Measurements from ENCODE around the gene ANKRD34B.
"Not testable (repeated sequence)": the region's sequence is repeated elsewhere in the genome, so short reads cannot be mapped to it uniquely, and the experiment has no call there.

ANKRD34B gene

GRCh38 chr5:80569961-80570786 is at the start of gene ANKRD34B:
ANKRD34B (minus strand) TSS chr5:80570280; CDS start chr5:80560019, 10,261 bp downstream.
- DNase-seq: peak; percentile 77

DNA sequence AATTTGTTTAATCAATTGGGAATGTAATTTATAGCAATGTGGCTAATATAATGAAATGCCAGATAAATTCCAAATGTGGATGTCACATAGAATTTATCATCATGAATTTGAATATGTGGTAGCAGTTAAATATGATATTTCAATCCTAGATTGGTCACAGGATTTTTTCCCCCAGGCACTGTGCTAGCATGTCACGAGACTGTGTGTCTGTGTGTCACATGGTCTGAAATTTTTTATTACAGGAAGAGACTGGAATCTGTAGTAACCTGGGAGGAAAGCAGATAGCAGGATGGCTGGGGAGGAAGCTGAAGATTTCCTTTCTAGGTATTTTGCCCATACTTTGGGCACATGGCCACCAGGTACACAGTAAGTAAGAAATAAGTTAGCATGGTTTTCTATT is 49.0 kb upstream of the ANKRD34B start:
- no peak for DNase-seq

DNA sequence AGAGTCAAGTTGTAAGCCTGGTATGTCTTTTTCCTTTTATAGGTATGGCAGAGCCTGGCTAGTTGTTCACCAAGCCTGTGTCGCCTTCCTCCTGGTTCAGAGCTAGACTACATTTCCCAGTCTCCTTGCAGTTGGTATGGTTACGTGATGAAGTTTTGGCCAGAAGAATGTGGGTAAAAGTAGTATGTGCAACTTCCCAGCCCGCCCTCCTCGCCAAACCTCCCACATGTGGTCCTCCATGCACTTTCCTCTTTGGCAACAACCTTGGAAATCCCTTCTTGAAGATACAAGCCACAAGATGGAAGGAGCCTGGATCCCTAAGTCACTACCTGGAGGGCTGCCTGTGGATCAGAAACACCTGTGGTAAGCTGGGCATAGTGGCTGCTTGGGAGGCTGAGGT is 48.4 kb upstream of the ANKRD34B start:
- DNase-seq: no peak

DNA sequence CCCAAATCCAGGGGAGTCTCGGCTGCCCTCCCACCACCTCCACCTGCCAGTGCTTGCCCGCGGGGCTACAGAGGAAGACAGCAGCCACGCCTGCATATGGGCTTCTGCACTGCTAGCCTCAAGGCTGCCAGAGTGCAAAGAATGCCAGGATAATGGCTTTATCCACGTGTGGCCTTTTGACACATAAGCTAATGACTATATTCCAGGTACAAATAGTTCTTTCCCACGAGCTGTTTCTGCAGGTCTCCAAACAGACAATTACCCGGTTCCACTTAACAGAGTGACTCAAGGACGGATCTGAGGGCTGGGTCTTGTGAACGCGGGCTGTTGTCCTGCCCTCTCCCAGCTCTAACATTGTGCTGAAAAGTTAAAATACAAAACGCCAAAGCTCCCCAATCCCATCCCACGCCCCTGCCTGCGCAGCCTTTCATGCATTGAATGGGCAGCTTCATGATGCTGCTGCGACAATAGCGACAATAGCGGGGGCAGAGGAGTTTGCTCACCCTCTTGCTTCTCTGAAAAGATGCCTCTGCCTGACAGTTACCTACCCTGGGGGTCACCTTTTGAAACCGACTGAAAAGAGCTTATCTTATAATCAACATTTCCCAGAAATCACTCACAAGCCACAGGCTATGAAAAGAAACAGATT is 45.3 kb upstream of the ANKRD34B start:
- DNase-seq: no peak

- no peak for DNase-seq
Measured at GRCh38 chr5:80609692-80610091, 39.6 kb upstream of the ANKRD34B start.

- peak; percentile 40 for DNase-seq
Measured at GRCh38 chr5:80608731-80609130, 38.7 kb upstream of the ANKRD34B start.

GRCh38 chr5:80607832-80608231 is 37.8 kb upstream of the ANKRD34B start:
- no peak for DNase-seq

GRCh38 chr5:80607343-80607742 is 37.3 kb upstream of the ANKRD34B start:
- DNase-seq: no peak

- no peak for DNase-seq
Measured at GRCh38 chr5:80600943-80601693, 31.0 kb upstream of the ANKRD34B start.

GRCh38 chr5:80597500-80597899 is 27.4 kb upstream of the ANKRD34B start:
- no peak for DNase-seq

GRCh38 chr5:80594810-80595209 is 24.7 kb upstream of the ANKRD34B start:
- DNase-seq: no peak

DNA sequence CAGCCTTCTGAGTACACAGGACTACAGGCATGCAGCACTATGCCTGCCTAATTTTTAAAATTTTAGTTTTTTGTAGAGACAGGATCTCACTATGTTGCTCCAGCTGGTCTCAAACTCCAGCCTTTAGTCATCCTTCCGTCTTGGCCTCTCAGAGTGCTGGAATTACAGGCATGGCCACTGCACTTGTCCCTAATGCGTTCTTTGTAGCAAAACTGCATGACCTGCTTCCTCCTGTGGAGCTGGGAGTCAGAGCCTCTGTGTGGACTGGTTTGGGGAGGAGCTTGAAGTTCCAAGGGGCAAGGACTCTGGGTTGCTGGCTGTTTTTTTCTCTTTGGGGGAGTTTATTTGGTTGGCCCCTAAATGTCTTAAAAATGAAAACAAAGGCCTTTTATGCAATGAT is 22.7 kb upstream of the ANKRD34B start:
- DNase-seq: no peak

DNA sequence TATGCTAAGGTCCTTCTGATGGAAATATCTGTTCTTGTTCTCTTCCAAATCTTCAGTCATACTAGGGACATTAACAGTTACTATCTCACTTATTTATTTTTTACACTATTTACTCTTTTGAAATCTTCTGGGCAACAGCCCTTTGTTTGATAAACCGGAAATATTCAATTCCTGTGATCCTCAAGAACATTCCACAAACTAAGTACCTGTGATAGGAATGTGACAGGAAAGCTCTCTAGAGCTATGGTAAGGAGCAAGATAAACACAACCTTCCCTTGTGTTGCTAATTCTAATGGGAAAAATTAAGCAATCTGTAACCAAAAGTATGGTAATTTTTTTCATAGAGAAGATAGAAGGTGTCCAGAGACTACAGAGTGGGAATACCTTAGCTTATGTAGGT is 22.0 kb upstream of the ANKRD34B start:
- no peak for DNase-seq

DNA sequence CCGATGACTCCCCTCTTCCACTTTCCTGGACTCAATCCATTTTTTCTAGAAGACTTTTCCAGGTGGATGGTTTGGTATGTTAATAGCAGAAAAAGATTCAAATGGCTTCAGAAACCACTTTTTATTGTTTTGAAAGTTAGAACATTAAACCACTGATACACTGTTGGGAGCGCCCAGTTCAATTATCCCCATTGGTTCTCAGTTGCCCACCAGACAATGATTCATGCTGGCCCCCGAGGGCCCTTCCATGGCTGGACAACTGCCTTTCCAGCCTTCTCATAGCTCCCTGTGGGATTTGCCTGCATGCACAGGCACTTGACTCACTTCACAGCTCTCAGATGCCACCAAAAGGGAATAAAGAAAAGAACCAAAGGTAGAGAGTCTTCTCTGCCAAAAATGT is 21.3 kb upstream of the ANKRD34B start:
- no peak for DNase-seq

DNA sequence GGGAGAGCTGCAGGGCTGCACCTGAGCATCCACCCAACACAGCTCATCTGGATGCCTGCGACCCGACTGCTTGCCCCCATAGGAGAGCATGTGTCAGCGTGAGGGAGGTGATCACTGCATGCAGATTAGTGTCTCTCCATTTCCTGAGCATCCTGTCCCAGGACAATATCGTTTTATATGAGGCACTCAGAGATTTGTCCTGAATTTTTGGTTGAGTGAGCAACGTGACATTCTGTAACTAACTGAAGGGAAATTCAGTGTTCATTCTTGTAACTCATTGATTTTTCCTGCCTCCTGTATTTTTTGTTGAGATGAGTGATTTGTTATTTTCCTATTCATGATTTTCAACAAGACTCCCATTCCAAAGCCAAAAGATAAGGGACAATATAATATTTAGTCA is 20.7 kb upstream of the ANKRD34B start:
- DNase-seq: no peak

- no peak for DNase-seq
Measured at GRCh38 chr5:80588858-80589540, 18.9 kb upstream of the ANKRD34B start.

GRCh38 chr5:80584770-80585169 is 14.7 kb upstream of the ANKRD34B start:
- DNase-seq: no peak

DNA sequence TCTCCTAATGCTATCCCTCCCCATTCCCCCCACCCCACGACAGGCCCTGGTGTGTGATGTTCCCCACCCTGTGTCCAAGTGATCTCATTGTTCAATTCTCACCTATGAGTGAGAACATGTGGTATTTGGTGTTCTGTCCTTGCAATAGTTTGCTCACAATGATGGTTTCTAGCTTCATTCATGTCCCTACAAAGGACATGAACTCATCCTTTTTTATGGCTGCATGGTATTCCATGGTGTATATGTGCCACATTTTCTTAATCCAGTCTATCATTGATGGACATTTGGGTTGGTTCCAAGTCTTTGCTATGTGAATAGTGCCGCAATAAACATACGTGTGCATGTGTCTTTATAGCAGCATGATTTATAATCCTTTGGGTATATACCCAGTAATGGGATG is 10.2 kb upstream of the ANKRD34B start:
- DNase-seq: not testable (repeated sequence)

GRCh38 chr5:80579050-80579449 is 9.0 kb upstream of the ANKRD34B start:
- DNase-seq: no peak

DNA sequence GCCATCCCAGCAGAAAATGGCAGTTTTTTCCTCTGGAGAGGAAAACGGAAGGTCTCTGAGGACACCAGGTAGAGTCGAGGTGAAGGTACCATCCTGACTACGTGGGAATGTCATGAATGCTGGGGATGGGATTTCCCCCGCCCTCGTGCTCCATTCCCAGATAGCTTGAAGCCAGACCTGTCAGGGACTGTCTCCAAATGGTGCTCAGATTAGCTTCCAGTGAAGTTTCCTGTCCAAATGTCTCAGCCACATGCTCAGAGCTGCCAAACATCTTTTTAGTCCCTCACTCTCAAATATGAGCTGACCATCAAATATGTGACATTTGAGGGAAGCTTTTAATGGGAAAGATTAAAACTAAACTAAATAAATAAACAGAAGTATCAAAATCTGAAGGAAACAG is 7.6 kb upstream of the ANKRD34B start:
- DNase-seq: no peak

DNA sequence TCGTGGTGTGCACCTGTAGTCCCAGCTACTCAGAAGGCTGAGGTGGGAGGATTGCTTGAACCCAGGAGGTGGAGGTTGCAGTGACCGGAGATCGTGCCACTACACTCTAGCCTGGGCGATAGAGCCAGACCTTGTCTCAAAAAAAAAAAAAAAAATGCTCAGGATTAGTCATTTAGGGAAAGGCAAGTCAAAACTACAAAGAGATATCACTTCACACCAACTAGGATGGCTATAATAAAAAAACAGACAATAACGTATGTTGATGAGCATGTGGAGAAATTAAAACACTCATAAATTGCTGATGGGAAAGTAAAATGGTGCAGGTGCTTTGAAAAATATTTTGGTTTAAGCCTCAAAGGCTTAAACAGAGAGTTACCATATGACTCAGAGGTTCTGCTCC is 6.3 kb upstream of the ANKRD34B start:
- no peak for DNase-seq

DNA sequence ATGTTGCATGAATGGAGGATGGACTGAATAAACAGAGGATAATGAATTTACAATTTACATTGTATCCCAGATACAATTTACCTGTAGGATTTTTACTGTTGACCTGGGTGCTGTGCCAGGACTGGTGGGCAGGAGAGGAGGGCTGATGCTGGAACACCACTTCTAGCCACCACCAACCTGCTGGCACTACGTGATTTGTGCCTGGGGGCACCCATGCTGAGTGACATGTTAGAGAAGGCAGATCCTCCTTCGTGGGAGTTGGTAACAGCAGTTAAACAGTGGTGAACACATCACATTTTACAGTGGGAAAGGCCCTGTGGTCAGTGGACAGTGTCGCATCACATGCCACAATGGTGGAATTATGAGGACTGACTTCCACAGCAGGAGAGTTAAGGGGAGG is 3.0 kb upstream of the ANKRD34B start:
- no peak for DNase-seq
